22Rv1 (cell line): ENCODE data around the gene SEMA3C.

ENCODE experiments used
- H3K27ac ChIP-seq: fragments of 450-650 bp; 2 replicates; pipeline ENCODE4 v1.5.1; 2017
- ZFX ChIP-seq: fragments of 450-650 bp; IDR thresholded peaks from 2 replicates; pipeline ENCODE4 v1.6.1; 2017; ENCODE audit warnings: antibody characterized with exemption, borderline replicate concordance
- TF ChIP-seq, protein P1 (sequence below): fragments of 450-650 bp; IDR thresholded peaks from 2 replicates; pipeline ENCODE4 v1.5.1; 2017; ENCODE audit warnings: mild to moderate bottlenecking

SEMA3C gene

GRCh38 chr7:80767654-80768053, 151.2 kb downstream of the SEMA3C start:
- no peak overlapping the region for H3K27ac ChIP-seq
- TF ChIP-seq, protein P1, sequence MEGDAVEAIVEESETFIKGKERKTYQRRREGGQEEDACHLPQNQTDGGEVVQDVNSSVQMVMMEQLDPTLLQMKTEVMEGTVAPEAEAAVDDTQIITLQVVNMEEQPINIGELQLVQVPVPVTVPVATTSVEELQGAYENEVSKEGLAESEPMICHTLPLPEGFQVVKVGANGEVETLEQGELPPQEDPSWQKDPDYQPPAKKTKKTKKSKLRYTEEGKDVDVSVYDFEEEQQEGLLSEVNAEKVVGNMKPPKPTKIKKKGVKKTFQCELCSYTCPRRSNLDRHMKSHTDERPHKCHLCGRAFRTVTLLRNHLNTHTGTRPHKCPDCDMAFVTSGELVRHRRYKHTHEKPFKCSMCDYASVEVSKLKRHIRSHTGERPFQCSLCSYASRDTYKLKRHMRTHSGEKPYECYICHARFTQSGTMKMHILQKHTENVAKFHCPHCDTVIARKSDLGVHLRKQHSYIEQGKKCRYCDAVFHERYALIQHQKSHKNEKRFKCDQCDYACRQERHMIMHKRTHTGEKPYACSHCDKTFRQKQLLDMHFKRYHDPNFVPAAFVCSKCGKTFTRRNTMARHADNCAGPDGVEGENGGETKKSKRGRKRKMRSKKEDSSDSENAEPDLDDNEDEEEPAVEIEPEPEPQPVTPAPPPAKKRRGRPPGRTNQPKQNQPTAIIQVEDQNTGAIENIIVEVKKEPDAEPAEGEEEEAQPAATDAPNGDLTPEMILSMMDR, result no peak
- TF ChIP-seq ZFX, result no peak

- TF ChIP-seq, protein P1, result no peak
- no peak for TF ChIP-seq ZFX
- H3K27ac ChIP-seq, result no peak overlapping the region
Observed at GRCh38 chr7:80766724-80767123, 152.1 kb downstream of the SEMA3C start.

DNA sequence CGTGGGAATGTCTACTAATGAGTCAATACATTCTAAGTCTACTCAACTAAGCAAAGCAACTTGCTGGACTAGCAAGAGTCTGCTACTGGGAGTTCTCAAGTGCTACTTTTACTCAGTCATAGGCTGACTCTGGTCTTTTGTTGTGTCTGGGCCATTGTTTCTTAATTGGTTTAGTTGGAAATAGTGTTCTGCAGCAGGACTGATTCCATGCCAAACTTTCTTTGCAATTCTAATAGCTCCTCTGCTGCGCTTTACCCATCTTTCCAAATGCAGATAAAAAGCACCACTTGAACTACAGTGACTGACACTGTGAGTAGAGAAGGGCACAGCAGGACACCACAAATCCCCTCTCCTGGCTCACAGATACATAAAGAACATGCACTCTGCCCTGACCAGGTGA, 154.7 kb downstream of the SEMA3C start:
- TF ChIP-seq, protein P1, result no peak
- TF ChIP-seq ZFX, result no peak
- H3K27ac ChIP-seq, result no peak overlapping the region

GRCh38 chr7:80763704-80764103, 155.1 kb downstream of the SEMA3C start:
- no peak overlapping the region for H3K27ac ChIP-seq
- TF ChIP-seq, protein P1, result no peak
- no peak for TF ChIP-seq ZFX

- TF ChIP-seq ZFX, result no peak
- TF ChIP-seq, protein P1, result no peak
- no peak overlapping the region for H3K27ac ChIP-seq
Observed at GRCh38 chr7:80763289-80763688, 155.6 kb downstream of the SEMA3C start.

DNA sequence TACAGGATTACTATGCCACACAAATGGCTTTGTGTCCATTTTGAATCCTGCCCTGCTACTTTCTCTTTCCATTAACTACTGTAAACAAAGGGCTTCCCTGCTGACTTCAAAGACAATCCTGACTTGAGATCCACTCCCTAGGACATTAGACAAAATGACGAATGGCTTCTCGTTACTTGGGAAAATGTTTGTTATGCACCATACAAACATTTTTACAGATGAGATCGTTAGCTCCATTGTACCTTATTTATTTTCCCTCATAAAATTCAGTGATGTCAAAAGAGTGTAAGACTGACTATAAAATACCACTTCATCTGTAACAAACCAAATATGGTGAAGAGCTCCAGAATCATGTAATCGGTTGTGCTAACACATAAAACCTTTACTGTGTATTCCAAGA, 158.6 kb downstream of the SEMA3C start:
- no peak overlapping the region for H3K27ac ChIP-seq
- TF ChIP-seq ZFX, result no peak
- TF ChIP-seq, protein P1, result no peak

GRCh38 chr7:80752954-80753690, 165.7 kb downstream of the SEMA3C start:
- TF ChIP-seq, protein P1, result no peak
- TF ChIP-seq ZFX, result no peak
- H3K27ac ChIP-seq, result no peak overlapping the region
